ENCODE measurements around the gene DNAJB4.
A peak's percentile ranks its signal among the peaks of the same experiment; 100 is the strongest.
"Not testable (repeated sequence)": the region's sequence is repeated elsewhere in the genome, so short reads cannot be mapped to it uniquely, and the experiment has no call there.

The DNAJB4 gene

DNA sequence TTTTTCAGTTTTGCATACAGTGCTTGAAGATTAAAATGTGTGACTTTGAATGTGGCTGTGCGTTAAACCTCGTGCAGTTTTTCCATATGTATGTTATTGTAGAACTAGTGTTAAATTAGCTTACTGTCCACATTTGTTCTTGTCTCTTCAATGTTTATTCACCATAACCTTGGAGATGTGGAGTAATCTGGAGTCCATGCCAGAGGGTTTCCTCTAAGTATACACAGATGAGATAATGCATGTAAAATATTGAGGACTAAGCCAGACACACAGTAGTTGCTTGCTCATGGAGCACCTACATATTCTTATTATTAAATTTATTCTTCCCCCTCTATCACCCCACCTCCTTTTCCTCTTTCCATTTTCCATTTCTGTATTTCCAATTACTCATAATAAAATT is 33.3 kb downstream of the DNAJB4 start:
- no peak for DNase-seq (ENCODE audit: low spot score)

DNA sequence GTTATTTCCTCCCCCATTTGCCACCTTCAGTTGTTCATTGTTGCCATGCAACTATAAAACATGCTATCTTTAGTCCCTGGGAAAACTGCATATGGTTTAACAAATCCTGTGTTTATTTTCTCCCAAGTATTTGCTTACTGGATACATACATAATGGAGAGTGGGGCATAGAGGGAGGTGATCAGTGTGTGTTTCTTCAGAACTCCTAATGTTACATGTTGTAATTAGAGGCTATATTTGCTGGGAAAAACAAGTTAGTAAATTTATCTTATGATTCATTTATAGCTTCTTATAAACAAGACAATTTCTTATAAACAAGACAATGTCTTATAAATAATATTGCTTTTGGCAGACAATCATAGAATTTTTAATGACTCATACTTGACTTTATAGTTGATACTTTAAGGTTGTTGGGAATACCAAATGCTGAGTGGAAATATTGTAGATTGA is 33.8 kb downstream of the DNAJB4 start:
- DNase-seq (ENCODE audit: low spot score): no peak

DNA sequence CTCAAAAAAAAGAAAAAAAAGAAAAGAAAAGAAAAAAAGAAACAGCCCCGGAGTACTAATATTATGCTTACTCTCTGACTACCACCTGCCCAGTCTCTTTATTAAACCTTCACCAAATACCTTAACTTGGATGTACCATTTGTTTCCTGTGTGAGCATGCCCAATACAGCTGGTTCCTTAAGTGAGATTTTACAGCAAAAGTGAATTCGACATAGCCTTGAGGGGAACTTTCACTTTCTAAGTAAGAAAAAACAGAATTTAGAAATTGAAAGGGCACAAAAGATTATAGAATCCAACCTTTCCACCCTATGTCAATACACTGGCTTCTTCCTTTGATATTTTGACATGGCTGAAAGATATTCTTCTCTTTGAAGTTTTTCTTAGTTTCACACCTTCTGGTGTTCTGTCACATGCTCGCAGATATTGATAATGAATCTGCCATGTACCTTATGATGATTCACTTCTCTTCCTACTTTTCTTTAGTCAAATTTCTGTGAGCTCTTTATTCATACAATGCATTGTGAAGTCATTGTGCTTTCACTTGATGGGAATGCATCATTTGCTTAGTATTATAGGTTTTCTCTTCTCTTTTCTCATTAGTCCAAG is 35.8 kb downstream of the DNAJB4 start:
- DNase-seq (ENCODE audit: low spot score): no peak

DNA sequence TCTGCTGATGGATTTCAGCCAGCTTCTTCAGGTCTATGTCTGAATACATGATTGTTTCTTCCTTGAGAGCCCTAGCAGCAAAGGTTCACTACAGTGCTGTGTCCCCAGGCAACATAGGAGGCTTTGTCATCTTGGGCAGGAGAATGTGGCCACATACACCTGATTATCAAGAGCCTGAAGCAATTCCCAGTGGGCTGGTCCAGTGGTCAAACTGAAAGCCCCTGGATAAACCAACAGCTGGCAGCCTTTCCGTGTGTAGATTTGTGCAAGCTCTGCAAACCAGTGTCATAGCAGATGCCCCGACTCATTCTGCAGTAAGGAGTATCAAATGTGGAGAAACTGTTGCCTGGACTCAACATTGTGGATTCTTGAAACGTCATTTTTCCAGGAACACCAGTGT is 38.7 kb downstream of the DNAJB4 start:
- DNase-seq (ENCODE audit: low spot score): no peak

DNA sequence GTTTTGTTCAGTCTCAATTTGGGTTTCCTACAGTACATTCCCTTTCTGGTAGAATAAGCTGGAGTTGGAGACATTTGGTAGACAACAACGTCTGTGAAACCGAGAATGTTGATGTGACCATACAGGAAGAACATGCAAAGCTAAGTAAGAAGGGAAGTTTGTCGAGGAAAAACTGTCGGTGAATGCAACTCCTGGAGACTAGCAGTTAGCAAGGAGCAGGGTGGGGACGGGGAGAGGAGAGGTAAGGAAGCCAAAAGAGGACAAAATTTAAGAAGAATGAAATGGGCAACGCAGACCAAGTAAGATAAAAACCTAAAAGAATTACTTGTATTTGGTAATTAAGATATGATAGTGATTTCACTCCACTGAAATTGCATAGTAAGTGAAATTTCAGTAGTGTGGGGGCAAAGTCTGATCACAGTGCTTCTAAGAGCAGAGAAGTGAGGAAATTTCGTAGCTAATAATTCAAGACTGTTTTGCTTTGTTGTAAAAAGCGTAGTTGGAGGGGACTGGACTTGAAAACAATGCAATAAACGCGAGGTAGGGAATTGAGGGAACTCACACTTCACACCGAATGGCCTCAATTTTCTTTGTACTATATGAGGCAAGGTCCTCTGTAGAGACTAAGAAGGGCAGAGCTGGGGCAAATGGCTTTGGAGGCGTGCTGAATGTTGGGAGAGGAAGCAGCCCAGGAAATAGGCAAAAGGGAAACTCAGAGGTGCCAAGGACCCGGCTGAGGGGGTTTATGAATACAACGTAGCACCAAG is 40.2 kb downstream of the DNAJB4 start:
- no peak for DNase-seq (ENCODE audit: low spot score)

DNA sequence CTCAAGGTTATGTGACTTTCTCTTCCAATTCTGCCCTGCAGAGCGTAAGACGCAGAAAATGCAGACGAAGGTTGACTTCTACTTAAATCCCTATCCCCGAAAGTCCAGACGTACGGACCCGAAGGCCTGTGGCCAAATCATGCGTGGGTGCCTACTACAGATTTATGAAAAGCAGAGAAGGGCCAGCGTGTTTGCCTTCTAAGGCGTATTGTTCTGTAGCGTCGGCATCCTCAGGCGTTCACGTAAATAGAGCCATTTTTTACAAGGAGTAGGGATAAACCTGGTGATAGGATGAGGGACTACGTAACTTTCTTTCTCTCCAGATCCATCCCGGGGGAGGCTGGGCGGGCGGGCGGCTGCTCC is 40.8 kb downstream of the DNAJB4 start:
- DNase-seq (ENCODE audit: low spot score): no peak

DNA sequence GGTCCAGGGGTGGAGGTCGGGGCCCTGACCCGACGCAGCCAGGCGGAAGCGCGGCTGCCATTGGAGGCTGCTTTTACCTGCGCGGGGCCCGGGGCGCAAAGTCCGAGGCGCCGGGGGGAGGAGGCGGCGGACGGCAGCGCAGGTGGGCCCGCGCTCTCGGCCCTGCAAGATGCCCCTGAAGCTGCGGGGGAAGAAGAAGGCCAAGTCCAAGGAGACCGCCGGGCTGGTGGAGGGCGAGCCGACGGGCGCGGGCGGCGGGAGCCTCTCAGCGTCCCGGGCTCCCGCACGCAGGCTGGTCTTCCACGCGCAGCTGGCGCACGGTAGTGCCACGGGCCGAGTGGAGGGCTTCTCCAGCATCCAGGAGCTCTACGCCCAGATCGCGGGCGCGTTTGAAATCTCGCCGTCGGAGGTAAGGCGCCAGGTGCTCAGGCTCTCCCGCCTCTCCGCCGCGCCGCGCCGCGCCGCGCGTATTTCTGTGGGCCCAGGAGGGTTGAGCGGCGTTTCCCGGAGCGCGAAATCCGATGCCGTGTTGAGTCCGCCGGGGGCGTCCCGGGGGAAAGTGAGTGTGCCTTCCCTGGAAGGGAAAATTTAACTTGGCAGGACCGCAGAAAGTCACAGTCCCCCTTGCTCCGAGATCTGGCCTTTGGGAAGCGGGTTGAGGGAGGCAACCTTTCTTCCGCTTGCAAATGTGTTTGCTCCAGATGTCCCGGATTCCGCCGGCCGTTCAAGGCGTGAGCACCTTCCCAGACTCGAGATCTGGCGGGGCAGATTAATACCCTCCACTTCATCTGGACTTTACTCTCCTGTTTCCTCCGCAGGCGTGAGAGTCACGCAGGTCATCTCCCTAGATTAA is 41.4 kb downstream of the DNAJB4 start, which contains the start of gene GIPC2:
GIPC2 (plus strand) TSS at position 41 of the 853 bp plus-strand sequence; CDS start at position 170, 129 bp downstream.
- peak; percentile 22 for DNase-seq (ENCODE audit: low spot score)

DNA sequence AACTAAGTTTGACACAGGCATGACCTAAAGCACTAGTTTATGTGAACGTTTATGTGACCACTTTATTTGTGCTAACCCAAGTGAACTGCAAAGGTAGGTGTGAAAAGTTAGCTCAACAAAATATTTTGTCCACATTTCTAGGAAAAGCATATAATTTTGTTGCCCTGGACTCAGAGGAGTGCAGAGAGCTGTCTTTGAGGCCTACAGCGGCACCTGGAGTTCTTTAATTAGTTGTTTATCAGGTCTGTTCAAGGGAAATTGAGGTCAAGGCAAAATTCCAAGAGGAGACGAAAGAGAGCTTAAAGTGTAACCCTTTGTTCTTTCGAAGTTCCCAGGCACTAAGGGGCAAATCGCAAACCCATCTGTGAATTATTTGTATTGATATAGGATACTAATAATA is 42.4 kb downstream of the DNAJB4 start:
- no peak for DNase-seq (ENCODE audit: low spot score)

DNA sequence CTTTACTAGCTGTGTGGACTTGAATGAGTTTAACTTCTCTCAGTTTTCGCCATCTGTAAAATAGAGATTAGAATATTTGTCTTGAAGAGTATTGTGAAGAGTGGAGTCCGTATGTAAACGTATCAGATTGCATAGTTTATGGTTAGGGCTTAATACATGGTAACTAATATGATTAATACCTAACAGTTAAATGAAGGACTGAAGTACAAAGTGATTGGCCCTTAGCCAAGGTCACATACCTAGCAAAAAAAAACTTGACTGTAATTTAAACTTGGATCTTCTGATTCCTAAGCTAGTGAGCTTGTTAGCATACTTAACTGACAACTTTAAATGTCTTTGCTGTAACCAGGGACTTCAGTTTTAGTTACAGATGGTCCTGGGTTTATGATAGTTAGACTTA is 42.9 kb downstream of the DNAJB4 start:
- no peak for DNase-seq (ENCODE audit: low spot score)

DNA sequence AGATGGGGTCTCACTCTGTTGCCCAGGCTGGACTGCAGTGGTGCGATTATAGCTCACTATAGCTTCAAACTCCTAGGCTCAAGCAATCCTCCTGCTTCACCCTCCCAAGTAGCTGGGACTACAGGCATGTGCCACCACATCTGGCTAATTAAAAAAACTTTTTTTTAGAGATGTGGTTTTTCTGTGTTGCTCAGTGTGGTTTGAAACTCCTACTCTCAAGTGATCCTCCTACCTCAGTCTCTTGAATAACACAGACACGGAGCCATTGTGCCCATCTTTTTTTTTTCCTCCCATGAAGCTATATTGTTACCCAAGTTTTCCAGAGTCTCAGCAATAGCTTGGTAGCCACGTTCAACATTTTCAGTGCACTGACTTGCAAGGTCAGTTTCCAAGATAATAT is 43.7 kb downstream of the DNAJB4 start:
- DNase-seq (ENCODE audit: low spot score): no peak

DNA sequence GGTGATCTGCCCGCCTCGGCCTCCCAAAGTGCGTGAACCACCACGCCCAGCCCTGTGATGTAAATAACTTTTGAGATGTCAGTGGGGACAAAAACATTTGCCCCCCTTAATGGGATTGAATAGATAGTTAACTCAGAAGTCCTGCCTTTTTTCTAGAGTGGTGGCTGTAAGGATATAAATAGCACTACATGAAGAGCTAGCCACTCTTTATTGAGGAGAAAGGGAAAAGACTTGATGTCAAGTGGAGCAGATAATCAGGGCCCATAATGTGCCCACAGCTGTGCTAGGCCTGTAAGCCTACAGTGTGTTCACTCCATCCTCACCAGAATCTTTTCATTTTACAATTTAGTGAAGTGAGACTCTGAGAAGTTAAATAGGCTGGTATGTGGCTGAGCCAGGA is 44.7 kb downstream of the DNAJB4 start:
- no peak for DNase-seq (ENCODE audit: low spot score)

DNA sequence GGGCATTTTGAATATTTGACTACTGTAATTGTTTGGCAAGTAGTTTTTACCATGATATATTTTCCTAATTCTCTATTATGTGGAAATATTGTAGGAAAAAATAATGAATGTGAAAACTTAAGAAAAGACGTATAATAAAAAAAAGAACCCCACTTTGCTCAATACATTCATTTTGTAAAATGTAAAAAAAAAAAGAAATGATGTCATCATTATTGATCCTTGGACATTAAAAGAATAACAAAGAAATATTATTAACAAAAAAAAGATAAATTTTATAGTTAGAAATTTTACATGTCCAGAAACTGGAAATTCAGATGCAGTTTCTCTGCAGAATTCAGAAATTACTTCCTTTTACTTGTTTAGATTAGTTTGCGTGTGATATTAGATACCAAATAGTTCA is 46.3 kb downstream of the DNAJB4 start:
- no peak for DNase-seq (ENCODE audit: low spot score)

DNA sequence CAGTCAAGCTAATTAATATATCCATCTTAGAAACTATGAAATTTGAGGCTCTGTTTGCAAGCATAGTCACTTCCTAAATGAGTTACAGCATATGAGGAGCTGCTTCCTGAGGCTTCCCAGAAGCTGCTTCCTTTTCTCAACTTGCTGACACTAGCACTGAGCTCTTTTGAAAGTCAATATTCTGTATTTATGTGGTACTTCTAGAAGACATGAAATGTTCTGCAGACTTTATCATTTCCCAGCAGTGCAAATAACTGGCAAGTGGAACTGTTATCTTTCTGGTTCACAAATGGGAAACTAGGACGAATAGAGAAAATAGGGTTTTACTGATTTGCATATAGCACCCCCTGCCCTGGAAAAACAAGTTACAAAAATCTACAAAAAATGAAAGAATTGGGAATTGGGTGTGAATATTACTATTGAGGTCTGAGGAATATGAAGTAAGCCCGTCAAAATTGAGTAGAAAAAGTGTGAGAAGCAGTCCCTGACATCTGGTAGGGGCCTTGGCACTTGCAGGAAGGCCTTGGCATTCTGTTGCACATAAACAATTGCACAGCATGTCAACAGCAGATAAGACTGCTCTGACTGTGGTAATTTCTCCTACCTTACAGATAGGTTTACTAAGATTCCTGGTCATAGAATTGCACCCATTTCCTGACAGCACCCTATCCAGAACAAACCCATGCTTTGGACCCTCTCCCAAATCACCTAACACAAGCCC is 48.1 kb downstream of the DNAJB4 start:
- DNase-seq (ENCODE audit: low spot score): no peak

DNA sequence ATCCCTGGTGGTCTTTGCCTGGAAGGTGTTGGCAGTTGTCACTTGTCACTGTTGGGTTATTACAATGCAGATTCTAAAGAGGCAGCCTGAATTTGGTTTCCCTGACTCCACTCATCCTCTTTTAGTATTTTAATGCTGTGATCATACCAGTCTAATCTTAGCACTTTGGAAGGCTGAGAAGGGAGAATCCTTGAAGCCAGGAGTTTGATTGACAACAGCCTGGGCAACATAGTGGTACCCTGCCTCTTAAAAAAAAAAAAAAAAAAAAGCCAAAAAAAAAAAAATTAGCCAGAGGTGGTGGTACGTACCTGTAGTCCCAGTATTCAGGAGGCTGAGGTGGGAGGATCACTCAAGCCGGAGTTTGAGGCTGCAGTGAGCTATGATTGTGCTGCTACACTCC is 48.8 kb downstream of the DNAJB4 start:
- DNase-seq (ENCODE audit: low spot score): no peak

DNA sequence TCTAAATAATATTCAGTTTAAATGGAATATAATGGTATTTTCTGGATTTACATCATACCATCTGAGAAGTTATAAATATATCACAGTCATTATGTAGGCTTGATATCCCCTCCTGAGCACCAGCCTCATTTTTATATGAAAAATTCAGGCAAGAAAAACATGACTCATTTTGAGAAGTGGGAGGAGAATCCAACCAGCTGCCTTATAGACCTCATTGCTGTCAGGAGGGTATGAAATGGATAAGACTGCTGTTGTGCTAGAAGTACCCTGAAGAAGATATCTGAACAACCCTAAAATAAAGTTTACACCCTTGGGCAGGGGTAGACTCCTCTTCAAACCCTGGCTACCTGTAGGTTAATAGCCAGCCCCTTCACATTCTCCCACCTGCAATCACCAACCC is 49.8 kb downstream of the DNAJB4 start:
- DNase-seq (ENCODE audit: low spot score): no peak

DNA sequence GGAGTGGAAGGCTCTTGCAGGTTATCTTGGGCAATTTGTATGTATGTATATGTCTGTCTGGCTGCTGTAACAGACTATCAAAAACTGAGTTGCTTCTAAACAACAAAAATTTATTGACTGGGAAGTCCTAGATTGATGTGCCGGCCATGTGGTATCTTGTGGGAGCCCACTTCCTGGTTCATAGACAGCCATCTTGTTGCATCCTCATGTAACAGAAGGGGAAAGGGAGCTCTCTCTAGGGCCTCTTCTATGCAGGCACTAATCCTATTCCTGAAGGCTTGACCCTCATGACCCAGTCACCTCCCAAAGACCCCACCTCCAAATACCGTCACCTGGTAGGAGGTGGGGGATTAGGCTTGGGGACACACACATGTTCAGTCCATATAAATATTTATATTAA is 50.2 kb downstream of the DNAJB4 start:
- DNase-seq (ENCODE audit: low spot score): no peak

DNA sequence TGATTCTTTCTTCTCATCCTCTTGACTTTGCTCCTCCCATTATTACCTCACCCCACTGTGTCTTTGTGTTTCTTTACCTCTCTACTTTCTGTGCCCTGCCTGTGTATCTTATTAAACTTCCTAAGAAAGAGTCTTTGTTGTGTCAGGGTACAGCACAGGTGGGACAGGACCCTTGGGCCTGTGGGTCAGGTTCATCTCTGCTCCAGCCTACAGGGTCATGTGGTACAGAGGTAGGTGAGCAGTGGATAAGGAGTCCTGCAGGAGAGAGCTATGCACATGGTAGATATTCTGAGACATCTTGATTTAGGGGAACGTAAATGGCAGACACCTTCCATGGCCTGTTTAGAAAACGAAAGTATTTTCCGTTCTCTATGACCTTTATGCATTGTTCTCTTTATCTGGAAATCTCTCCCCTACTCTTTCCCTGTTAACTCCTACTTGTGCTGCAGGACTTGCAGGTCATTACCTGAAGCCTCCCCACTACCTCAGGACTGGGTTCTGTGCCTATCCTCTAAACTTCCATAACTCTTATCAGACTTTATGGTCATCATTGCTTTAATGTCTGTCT is 50.9 kb downstream of the DNAJB4 start:
- no peak for DNase-seq (ENCODE audit: low spot score)

DNA sequence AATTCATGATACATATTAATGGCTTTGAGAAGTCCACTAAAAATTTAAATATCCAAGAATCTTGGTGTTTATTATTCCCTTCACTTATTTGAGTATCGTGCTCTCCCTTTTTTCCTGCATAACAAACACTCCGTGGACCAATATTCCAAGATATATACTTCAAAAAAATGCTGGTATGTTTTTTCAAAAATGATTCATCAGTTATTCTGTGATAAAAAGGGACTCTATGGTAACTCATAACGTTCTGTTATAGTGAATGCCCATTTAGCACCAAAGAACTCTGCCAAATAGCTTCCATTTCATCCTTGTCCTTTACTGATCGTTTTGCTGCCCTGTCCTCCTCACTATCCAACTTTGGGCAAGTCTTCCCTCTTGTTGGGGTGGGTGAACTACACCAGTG is 53.9 kb downstream of the DNAJB4 start:
- no peak for DNase-seq (ENCODE audit: low spot score)

DNA sequence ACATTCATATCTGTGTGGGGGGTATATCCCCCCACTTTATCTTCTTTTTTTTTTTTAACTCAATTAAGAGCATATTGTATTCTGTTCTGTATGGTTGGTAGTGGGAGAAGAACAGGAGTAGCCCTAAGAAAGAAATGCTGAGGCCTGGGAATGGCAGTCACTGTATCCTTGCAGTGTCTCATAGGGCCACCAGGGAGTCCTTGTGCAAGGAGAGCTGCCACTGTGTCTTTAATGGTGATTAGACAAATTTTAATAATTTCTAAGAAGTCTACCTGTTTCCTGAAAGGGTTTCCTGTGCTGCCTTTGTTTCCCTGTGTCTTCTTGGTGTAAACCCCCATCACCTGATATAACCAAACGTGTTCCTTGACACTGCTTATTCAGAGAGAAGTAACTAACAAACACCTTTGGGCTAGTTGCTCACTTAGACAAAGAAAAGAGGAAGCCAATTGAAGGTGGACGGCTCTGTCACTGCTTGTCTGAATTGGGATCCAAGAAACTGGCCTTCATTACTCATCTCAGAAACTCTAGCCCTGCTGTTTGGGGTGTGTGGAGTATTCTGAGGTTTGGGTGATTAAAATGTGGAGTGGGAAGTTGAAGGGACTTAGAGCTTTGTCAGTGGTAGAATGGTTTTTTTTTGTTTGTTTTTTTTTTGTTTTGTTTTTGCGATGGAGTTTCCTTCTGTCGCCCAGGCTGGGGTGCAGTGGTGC is 56.3 kb downstream of the DNAJB4 start:
- DNase-seq (ENCODE audit: low spot score): no peak

DNA sequence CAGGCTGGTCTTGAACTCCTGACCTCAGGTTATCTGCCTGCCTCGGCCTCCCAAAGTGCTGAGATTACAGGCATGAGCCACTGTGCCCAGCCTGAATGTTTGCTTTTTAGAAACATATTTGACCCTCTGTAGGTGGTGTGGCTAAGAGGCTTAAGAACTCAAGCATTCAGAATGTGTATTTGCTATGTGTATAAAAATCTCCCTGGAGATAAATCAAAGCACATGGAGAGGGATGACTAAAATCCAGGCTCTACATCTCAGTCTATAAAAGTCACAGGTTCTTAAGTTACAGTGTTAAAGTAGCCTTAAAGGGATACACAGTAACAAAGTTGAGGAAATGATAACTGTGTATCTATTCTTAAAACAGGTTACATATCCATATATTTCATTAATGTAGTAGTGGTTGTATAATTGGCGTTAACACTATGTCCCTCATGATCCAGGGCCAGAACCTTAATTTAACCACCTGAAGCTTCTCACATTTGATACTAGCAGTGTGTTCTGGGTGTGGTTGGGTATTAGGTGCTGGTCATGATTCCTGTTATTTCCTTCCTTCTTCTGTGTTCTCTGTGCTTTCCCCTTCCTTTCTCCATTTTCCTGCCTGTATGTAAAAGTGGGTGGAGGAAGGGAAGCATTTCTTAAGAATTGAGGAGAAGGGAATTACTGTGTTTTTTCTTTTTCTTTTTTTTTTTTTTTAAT is 57.2 kb downstream of the DNAJB4 start:
- no peak for DNase-seq (ENCODE audit: low spot score)

DNA sequence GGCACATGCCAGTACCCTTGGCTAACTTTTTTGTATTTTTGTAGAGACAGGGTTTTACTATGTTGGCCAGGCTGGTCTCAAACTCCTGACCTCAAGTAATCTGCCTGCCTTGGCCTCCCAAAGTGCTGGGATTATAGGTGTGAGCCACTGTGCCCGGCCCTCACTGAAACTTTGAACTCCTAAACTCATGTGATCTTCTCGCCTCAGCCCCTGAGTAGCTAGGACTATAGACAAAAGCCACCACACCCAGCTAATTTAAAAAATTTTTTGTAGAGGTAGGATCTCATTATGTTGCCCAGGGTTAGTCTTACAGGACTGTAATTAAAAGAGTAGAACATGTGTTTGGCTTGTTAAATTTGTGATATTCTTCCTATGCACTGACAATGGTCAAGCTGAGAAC is 60.1 kb downstream of the DNAJB4 start:
- not testable (repeated sequence) for DNase-seq (ENCODE audit: low spot score)
